HG03064 (cell line): Measurements from ENCODE around the gene MED26.

ENCODE experiments used
- ATAC-seq: cut with Tn5 transposase; IDR thresholded peaks from one replicate; pipeline ENCODE4 v1.9.1; 2021; ENCODE audit warnings: low read depth; ENCODE audit not compliant: unreplicated experiment

MED26 gene

GRCh38 chr19:16619457-16619856 is 8.5 kb downstream of the MED26 start:
- no peak for ATAC-seq

GRCh38 chr19:16618248-16618647 is 9.8 kb downstream of the MED26 start:
- ATAC-seq: no peak

- no peak for ATAC-seq
Observed at GRCh38 chr19:16615808-16616207, 12.2 kb downstream of the MED26 start.

GRCh38 chr19:16614941-16615340 is 13.1 kb downstream of the MED26 start:
- no peak for ATAC-seq

- no peak for ATAC-seq
Observed at GRCh38 chr19:16613841-16614240, 14.2 kb downstream of the MED26 start.

GRCh38 chr19:16612636-16613035 is 15.4 kb downstream of the MED26 start:
- ATAC-seq: no peak

- ATAC-seq: no peak
Observed at GRCh38 chr19:16611121-16611520, 16.9 kb downstream of the MED26 start.

- no peak for ATAC-seq
Observed at GRCh38 chr19:16609511-16610200, 18.3 kb downstream of the MED26 start.

GRCh38 chr19:16608290-16608739 is 19.7 kb downstream of the MED26 start:
- ATAC-seq: no peak

GRCh38 chr19:16607819-16608218 is 20.2 kb downstream of the MED26 start:
- ATAC-seq: no peak

- no peak for ATAC-seq
Observed at GRCh38 chr19:16605553-16605994, 22.4 kb downstream of the MED26 start.

- ATAC-seq: no peak
Observed at GRCh38 chr19:16605115-16605514, 22.9 kb downstream of the MED26 start.

GRCh38 chr19:16604615-16605014 is 23.4 kb downstream of the MED26 start:
- ATAC-seq: no peak

GRCh38 chr19:16603090-16603489 is 24.9 kb downstream of the MED26 start:
- ATAC-seq: no peak

- ATAC-seq: no peak
Observed at GRCh38 chr19:16601378-16602052, 26.5 kb downstream of the MED26 start.

GRCh38 chr19:16600824-16601223 is 27.2 kb downstream of the MED26 start:
- no peak for ATAC-seq

GRCh38 chr19:16599655-16600346 is 28.2 kb downstream of the MED26 start:
- no peak for ATAC-seq

GRCh38 chr19:16598848-16599247 is 29.2 kb downstream of the MED26 start:
- no peak for ATAC-seq

GRCh38 chr19:16596399-16596798 is 31.6 kb downstream of the MED26 start:
- no peak for ATAC-seq

GRCh38 chr19:16595097-16595496 is 32.9 kb downstream of the MED26 start:
- no peak for ATAC-seq

- no peak for ATAC-seq
Observed at GRCh38 chr19:16594681-16595091, 33.3 kb downstream of the MED26 start.
